SK-N-SH (cell line): ENCODE data around the gene KRTAP5-2.

Experiments used
- CTCF ChIP-seq: fragments of 200-600 bp; sonication (generic); IDR thresholded peaks from 2 replicates; pipeline ENCODE4 v1.6.1; 2017; ENCODE audit warnings: antibody characterized with exemption, mild to moderate bottlenecking, moderate library complexity
- EZH2phosphoT487 ChIP-seq: fragments of 200-600 bp; sonication (generic); IDR thresholded peaks from 2 replicates; pipeline ENCODE4 v1.6.1; 2017; ENCODE audit warnings: low read depth, mixed run types, mild to moderate bottlenecking, antibody characterized with exemption, moderate library complexity, borderline replicate concordance
- POLR2AphosphoS5 ChIP-seq: IDR thresholded peaks from 2 replicates; pipeline ENCODE4 v1.6.1; 2012; ENCODE audit warnings: low read depth, low read length
- REST ChIP-seq: IDR thresholded peaks from 2 replicates; pipeline ENCODE4 v1.6.1; 2012; ENCODE audit warnings: mild to moderate bottlenecking, low read depth, low read length, moderate library complexity
- RFX5 ChIP-seq: IDR thresholded peaks from 2 replicates; pipeline ENCODE4 v1.6.1; 2012; ENCODE audit warnings: mild to moderate bottlenecking, improper control_type of control experiment, low read length
- SMC3 ChIP-seq: IDR thresholded peaks from 2 replicates; pipeline ENCODE4 v1.6.1; 2012; ENCODE audit warnings: low read depth, low read length, improper control_type of control experiment
- TF ChIP-seq, protein P1 (sequence below): fragments of 150-350 bp; IDR thresholded peaks from 2 replicates; pipeline ENCODE4 v1.6.1; 2017; ENCODE audit warnings: antibody characterized with exemption, low read length, low read depth, borderline replicate concordance

- TF ChIP-seq REST, result no peak
- no peak for TF ChIP-seq POLR2AphosphoS5
- no peak for TF ChIP-seq CTCF
- no peak for TF ChIP-seq RFX5
- TF ChIP-seq, protein P1, sequence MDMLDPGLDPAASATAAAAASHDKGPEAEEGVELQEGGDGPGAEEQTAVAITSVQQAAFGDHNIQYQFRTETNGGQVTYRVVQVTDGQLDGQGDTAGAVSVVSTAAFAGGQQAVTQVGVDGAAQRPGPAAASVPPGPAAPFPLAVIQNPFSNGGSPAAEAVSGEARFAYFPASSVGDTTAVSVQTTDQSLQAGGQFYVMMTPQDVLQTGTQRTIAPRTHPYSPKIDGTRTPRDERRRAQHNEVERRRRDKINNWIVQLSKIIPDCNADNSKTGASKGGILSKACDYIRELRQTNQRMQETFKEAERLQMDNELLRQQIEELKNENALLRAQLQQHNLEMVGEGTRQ, result no peak
- TF ChIP-seq EZH2phosphoT487, result no peak
- TF ChIP-seq SMC3, result no peak
These were observed 722 bp upstream of the KRTAP5-2 start for GRCh38 chr11:1598816-1599215.
